Progenitor cell of endocrine pancreas (in vitro differentiated cells): ENCODE results near the gene PTPRA. TPM values are rescaled to one million over a fixed set of nuclear protein-coding genes. Genes with fewer than 3 reads are reported as not detected.

ENCODE experiments used
- DNase-seq: peaks from one replicate; pipeline ENCODE4 v3.0.0; 2021; ENCODE audit warnings: low spot score; ENCODE audit not compliant: unreplicated experiment
- H3K27ac Mint-ChIP-seq: 2 replicates; pipeline ENCODE4 v1.8.0; 2021; ENCODE audit warnings: mild to moderate bottlenecking, moderate library complexity, mixed read lengths
- H3K27me3 Mint-ChIP-seq: 2 replicates; pipeline ENCODE4 v1.8.0; 2021; ENCODE audit warnings: mixed read lengths
- H3K36me3 Mint-ChIP-seq: 2 replicates; pipeline ENCODE4 v1.8.0; 2022; ENCODE audit warnings: mixed read lengths; ENCODE audit not compliant: insufficient read depth
- H3K4me1 Mint-ChIP-seq: 2 replicates; pipeline ENCODE4 v1.8.0; 2021; ENCODE audit warnings: low read depth, mixed read lengths
- H3K4me3 Mint-ChIP-seq: 2 replicates; pipeline ENCODE4 v1.8.0; 2021; ENCODE audit warnings: low read depth, mild to moderate bottlenecking, moderate library complexity, mixed read lengths
- H3K9me3 Mint-ChIP-seq: 2 replicates; pipeline ENCODE4 v1.8.0; 2021; ENCODE audit warnings: low read depth, mixed read lengths
- total RNA-seq: library from RNA; stranded (reverse); gene quantifications from 2 replicates; pipeline ENCODE4 v1.2.1, GENCODE V29; 2021
- TF ChIP-seq, protein P1 (sequence below): fragments of 200-600 bp; sonication (generic); IDR thresholded peaks from one replicate; pipeline ENCODE4 v1.5.0; 2021; ENCODE audit warnings: antibody characterized with exemption, mild to moderate bottlenecking; ENCODE audit not compliant: unreplicated experiment

PTPRA gene
- total RNA-seq, 1 donor from 2014 or later = 73.2 TPM

DNA sequence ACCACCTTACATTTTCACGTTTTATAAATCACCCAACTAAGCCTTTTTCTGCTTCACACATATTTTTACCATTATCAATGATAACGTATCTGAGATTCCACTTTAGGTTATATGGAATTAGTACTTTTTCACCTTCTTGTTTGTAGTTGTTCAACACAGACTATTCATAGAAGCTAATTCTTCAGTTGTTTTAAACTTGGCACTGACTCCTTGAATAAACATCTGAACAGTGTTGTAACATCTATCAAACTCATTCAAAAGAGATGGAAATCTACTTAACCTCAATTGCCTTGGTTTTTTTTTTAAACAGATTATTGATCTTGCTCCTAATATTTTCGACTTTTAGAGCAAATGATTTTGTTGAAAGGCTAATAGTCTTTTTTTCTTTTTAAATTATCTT lies 34.2 kb downstream of the PTPRA start:
- Mint-ChIP-seq H3K9me3 (peaks cover 7% of the 10 kb centered on the region), H3K27ac (no peak overlapping the region), H3K4me3 (no peak overlapping the region), H3K36me3 (peaks cover 11% of the 10 kb centered on the region), H3K4me1 (peaks cover 9% of the 10 kb centered on the region), H3K27me3 (no peaks in the 10 kb centered on the region)
- no peak for DNase-seq
- TF ChIP-seq, protein P1, sequence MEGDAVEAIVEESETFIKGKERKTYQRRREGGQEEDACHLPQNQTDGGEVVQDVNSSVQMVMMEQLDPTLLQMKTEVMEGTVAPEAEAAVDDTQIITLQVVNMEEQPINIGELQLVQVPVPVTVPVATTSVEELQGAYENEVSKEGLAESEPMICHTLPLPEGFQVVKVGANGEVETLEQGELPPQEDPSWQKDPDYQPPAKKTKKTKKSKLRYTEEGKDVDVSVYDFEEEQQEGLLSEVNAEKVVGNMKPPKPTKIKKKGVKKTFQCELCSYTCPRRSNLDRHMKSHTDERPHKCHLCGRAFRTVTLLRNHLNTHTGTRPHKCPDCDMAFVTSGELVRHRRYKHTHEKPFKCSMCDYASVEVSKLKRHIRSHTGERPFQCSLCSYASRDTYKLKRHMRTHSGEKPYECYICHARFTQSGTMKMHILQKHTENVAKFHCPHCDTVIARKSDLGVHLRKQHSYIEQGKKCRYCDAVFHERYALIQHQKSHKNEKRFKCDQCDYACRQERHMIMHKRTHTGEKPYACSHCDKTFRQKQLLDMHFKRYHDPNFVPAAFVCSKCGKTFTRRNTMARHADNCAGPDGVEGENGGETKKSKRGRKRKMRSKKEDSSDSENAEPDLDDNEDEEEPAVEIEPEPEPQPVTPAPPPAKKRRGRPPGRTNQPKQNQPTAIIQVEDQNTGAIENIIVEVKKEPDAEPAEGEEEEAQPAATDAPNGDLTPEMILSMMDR = no peak

DNA sequence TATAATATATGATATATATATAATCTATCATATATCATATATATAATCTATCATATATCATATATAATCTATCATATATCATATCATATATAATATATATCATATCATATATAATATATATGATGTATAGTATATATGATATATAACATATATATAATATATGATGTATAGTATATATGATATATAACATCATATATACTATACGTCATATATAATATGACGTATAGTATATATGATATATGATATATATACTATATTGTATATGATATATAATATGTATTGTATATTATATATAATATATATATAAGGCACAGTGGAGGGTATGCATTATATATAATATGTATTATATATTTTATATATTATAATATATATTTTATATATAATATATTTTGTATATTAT lies 36.7 kb downstream of the PTPRA start:
- H3K9me3 Mint-ChIP-seq = peaks cover 4% of the 10 kb centered on the region
- peaks cover 20% of the 10 kb centered on the region for H3K4me1 Mint-ChIP-seq
- H3K27ac Mint-ChIP-seq = no peak overlapping the region
- TF ChIP-seq, protein P1 = no peak
- peaks cover 5% of the 10 kb centered on the region for H3K36me3 Mint-ChIP-seq
- no peak for DNase-seq
- H3K27me3 Mint-ChIP-seq = no peaks in the 10 kb centered on the region
- no peak overlapping the region for H3K4me3 Mint-ChIP-seq

DNA sequence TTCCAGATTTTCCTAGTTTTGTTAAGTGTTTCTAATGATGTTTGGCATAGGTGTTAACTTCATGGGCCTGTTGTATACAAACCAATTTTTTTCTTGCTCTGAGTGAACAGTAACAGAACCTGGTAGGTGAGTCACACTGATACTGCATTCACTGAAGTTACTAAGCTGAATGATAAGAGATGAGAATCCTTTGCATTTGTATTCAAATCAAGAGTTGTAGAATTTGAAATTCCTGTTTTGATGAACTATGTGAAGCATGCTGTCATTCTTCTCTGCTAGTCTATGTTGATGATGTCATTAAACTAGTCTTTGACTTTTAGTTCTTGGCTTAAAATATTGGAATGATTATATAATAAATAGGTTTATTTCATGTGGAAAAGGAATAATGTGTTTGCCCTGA lies 37.9 kb downstream of the PTPRA start:
- Mint-ChIP-seq H3K9me3 (no peaks in the 10 kb centered on the region), H3K36me3 (peaks cover 2% of the 10 kb centered on the region), H3K27ac (no peak overlapping the region), H3K4me3 (no peak overlapping the region), H3K4me1 (peaks cover 21% of the 10 kb centered on the region), H3K27me3 (no peaks in the 10 kb centered on the region)
- DNase-seq = no peak
- TF ChIP-seq, protein P1 = no peak

DNA sequence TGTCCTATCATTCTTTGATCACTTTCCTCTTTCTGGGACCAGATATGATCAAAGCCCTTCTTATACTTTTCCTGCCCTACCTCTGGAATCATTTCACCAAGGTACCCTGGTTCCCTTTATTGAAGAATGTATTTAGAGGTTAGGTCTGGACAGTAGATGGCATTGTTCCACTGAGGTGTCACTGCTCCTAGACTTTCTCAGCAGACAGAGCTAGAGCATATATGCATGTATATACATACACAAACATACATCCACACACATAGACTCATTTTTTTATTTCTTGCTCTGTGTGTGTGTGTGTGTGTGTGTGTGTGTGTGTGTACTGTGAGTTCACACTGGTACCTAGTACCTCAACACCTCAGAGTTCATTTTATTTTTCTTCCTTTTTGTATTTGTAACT lies 40.9 kb downstream of the PTPRA start:
- TF ChIP-seq, protein P1 = peak; percentile 26
- H3K27me3 Mint-ChIP-seq = no peaks in the 10 kb centered on the region
- DNase-seq = no peak
- no peak overlapping the region for H3K4me3 Mint-ChIP-seq
- peaks cover 6% of the 10 kb centered on the region for H3K36me3 Mint-ChIP-seq
- peaks cover 22% of the 10 kb centered on the region for H3K4me1 Mint-ChIP-seq
- no peak overlapping the region for H3K27ac Mint-ChIP-seq
- no peaks in the 10 kb centered on the region for H3K9me3 Mint-ChIP-seq

DNA sequence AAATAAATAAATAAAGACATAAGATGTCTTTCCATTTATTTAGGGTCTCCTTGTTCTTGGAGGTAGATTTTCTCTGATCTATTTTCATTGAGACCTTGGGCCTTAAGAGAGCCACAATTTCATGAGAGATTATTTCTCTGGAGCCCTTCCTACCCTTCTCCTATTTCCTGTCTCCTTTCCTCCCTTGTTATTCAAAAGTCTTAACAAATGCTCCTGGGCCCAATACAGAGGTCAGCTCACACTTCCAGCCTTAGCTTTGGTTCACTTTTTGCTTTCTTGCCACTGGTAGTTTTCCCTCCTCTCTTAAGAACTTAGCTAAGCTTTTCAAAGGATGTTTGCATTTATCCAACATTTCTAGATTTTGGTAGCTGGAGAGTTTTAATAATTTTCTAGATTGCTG lies 44.0 kb downstream of the PTPRA start:
- Mint-ChIP-seq H3K27me3 (no peaks in the 10 kb centered on the region), H3K4me3 (no peak overlapping the region), H3K9me3 (no peaks in the 10 kb centered on the region), H3K4me1 (peaks cover 35% of the 10 kb centered on the region), H3K27ac (peak overlapping the region; percentile 22), H3K36me3 (peaks cover 4% of the 10 kb centered on the region)
- no peak for DNase-seq
- TF ChIP-seq, protein P1 = no peak
